MG63 (cell line): ENCODE measurements around the gene CD40. TPM values are rescaled to one million over a fixed set of nuclear protein-coding genes. Genes with fewer than 3 reads are reported as not detected.
A peak's percentile ranks its signal among the peaks of the same experiment; 100 is the strongest.

Source experiments
- DNase-seq: peaks from one replicate; pipeline ENCODE4 v3.0.0-alpha.2; 2020
- H3K27me3 ChIP-seq: fragments of 250-450 bp; sonication (Bioruptor Pico); 2 replicates; pipeline ENCODE4 v1.5.1; 2020; ENCODE audit warnings: mild to moderate bottlenecking, moderate library complexity
- H3K36me3 ChIP-seq: fragments of 250-450 bp; sonication (Bioruptor Pico); 2 replicates; pipeline ENCODE4 v1.5.1; 2020; ENCODE audit warnings: mild to moderate bottlenecking, moderate library complexity
- H3K4me3 ChIP-seq: fragments of 250-450 bp; sonication (Bioruptor Pico); 2 replicates; pipeline ENCODE4 v1.5.1; 2020; ENCODE audit warnings: mild to moderate bottlenecking, moderate library complexity
- H3K9me3 ChIP-seq: fragments of 250-450 bp; sonication (Bioruptor Pico); 2 replicates; pipeline ENCODE4 v1.5.1; 2020; ENCODE audit warnings: mild to moderate bottlenecking, moderate library complexity
- total RNA-seq: library from RNA; depleted of rRNA; stranded (reverse); fragments of >200 nt; shearing (Covaris generic); gene quantifications from 2 replicates; pipeline ENCODE4 v1.2.3, GENCODE V29; 2014; ENCODE audit warnings: low replicate concordance; rRNA removed

Gene CD40
- total RNA-seq, 1 experiment from 2014 or later, result not detected

- H3K27me3 ChIP-seq, result peaks cover 62% of the 10 kb centered on the region
- DNase-seq, result no peak
- no peaks in the 10 kb centered on the region for H3K36me3 ChIP-seq
- H3K9me3 ChIP-seq, result no peaks in the 10 kb centered on the region
- no peak overlapping the region for H3K4me3 ChIP-seq
Observed at GRCh38 chr20:46172961-46173536, 54.9 kb downstream of the CD40 start.

- no peaks in the 10 kb centered on the region for H3K36me3 ChIP-seq
- H3K4me3 ChIP-seq, result no peak overlapping the region
- H3K27me3 ChIP-seq, result peaks cover 62% of the 10 kb centered on the region
- no peak for DNase-seq
- no peaks in the 10 kb centered on the region for H3K9me3 ChIP-seq
Observed at GRCh38 chr20:46173652-46174468, 55.7 kb downstream of the CD40 start.

DNA sequence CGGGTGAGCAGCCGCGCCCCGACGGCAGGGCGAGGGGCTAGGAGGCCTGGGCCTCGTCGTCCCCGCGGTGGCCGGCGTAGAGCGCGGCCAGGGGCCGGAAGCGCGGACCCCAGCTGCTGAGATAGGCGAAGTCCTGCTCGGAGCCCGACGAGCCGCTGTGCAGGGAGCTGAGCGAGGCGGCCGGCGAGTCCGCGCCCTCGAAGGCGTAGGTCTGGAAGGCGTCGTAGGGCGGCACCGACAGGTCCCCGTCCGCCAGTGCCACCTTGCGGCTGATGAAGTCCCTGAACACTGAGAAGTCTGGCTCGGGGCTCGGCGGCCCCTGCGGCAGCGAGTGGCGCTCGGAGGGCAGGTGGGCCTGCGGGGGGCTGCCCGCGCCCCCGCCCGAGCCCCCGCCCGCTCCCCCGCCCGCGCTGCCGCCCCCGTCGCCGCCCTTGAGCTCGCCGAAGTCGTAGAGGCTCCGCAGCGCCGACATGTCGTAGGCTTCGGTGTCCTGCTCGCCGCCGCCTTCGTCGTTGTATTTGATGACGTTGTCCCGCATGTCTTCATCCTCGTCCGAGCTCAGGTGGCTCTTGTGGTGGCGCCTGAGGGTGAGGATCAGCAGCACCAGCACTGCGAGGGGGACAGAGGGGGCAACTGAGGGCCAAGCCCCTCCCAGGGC lies 56.5 kb downstream of the CD40 start:
- Histone ChIP-seq H3K36me3 (no peaks in the 10 kb centered on the region), H3K9me3 (no peaks in the 10 kb centered on the region), H3K4me3 (no peak overlapping the region), H3K27me3 (peaks cover 62% of the 10 kb centered on the region)
- DNase-seq, result peak; percentile 62

DNA sequence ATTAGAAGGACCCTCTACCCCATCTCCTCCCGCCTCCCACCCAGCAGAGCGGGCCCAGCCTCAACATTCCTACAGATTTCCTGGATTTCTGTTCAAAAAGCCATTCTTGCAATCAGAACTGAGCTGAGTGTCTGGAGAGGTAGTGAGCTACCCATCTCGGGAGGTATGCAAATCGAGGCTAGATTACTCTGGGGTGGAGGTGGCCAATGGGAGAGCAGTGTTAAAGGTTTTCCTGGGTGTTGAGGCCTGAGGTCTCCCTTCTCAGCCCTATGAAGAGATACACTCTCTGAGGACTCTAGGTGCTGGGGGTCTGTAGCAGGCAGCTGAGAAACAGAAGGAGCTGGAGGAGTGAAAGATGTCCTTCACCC lies 57.0 kb downstream of the CD40 start:
- Histone ChIP-seq H3K4me3 (no peak overlapping the region), H3K9me3 (no peaks in the 10 kb centered on the region), H3K27me3 (peaks cover 62% of the 10 kb centered on the region), H3K36me3 (no peaks in the 10 kb centered on the region)
- DNase-seq, result no peak

- H3K36me3 ChIP-seq, result no peaks in the 10 kb centered on the region
- H3K27me3 ChIP-seq, result peaks cover 48% of the 10 kb centered on the region
- H3K4me3 ChIP-seq, result no peak overlapping the region
- no peaks in the 10 kb centered on the region for H3K9me3 ChIP-seq
- no peak for DNase-seq
Observed at GRCh38 chr20:46176739-46177378, 58.7 kb downstream of the CD40 start.

- no peak for DNase-seq
- no peaks in the 10 kb centered on the region for H3K9me3 ChIP-seq
- H3K4me3 ChIP-seq, result no peak overlapping the region
- H3K36me3 ChIP-seq, result no peaks in the 10 kb centered on the region
- peaks cover 44% of the 10 kb centered on the region for H3K27me3 ChIP-seq
Observed at GRCh38 chr20:46177768-46178167, 59.7 kb downstream of the CD40 start.

DNA sequence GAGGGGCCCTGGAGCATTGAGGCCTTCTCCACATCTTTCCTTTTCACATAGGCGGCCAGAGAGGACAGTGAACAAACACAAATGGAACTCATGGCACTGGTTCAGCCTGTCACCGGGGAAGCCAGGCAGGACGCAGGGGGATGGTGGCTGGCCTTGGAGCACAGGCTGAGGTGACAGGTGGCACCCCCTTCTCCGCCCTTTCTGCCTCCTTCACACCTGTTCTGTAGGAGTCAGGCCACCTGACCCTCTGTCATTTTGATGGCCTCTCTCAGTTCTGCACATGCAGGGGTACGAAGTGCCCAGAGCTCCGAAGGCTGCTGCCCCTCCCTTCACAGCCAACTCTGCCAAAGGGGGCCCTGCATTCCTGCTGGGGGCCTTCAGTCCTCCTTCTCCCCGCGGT lies 60.8 kb downstream of the CD40 start:
- Histone ChIP-seq H3K9me3 (no peaks in the 10 kb centered on the region), H3K4me3 (no peak overlapping the region), H3K27me3 (peaks cover 33% of the 10 kb centered on the region), H3K36me3 (no peaks in the 10 kb centered on the region)
- no peak for DNase-seq

Other genes starting within 250 kb of the CD40 start
- 5.7 and 8.5 TPM in 2 replicates for gene ZSWIM1, start 237.1 kb upstream of the CD40 start, total RNA-seq
- not detected in 2 replicates for gene SPATA25, start 230.7 kb upstream of the CD40 start, total RNA-seq
- gene NEURL2, start 227.1 kb upstream of the CD40 start, total RNA-seq, result 0.39 TPM in 1 of 2 replicates, not detected in the other
- 17.8 and 27.9 TPM in 2 replicates for gene CTSA, start 227.0 kb upstream of the CD40 start, total RNA-seq
- gene PLTP, start 206.2 kb upstream of the CD40 start, total RNA-seq, result 46.8 and 70.1 TPM in 2 replicates
- gene PCIF1, start 183.6 kb upstream of the CD40 start, total RNA-seq, result 10.5 and 12.1 TPM in 2 replicates
- gene ZNF335, start 146.1 kb upstream of the CD40 start, total RNA-seq, result 8.7 and 9.5 TPM in 2 replicates
- gene MMP9, start 109.4 kb upstream of the CD40 start, total RNA-seq, result 0.07 TPM in 1 of 2 replicates, not detected in the other
- gene SLC12A5, start 89.1 kb upstream of the CD40 start, total RNA-seq, result 0.15 and 0.72 TPM in 2 replicates
- 9.2 and 24.9 TPM in 2 replicates for gene NCOA5, start 28.4 kb upstream of the CD40 start, total RNA-seq
- not detected in 2 replicates for gene CDH22, start 190.2 kb downstream of the CD40 start, total RNA-seq